HCT116 (cell line): ENCODE measurements around the gene FAM234A. TPM values are rescaled to one million over a fixed set of nuclear protein-coding genes. Genes with fewer than 3 reads are reported as not detected.

Experiments
- ATAC-seq: fragments of 200-7000 bp; cut with Tn5 transposase; 2 replicates; pipeline ENCODE4 v1.9.1; 2020; ENCODE audit warnings: mild to moderate bottlenecking, moderate library complexity
- Bru-seq: library from RNA; stranded (reverse); fragments of 400-500 nt; gene quantifications from one replicate; lab custom pipeline; 2021; lab: Mats Ljungman, UMichigan
- BruChase-seq, 2 experiments: library from RNA; stranded (reverse); fragments of 400-500 nt; gene quantifications; one replicate each; lab custom pipeline; 2021; lab: Mats Ljungman, UMichigan
- BruUV-seq: library from RNA; stranded (reverse); fragments of 400-500 nt; replicated peaks from 2 replicates; lab custom pipeline; 2021; lab: Mats Ljungman, UMichigan
- CTCF ChIA-PET: fragments of 300-600 bp; sonication (Branson Sonifier 250); formaldehyde crosslinking; loops from one replicate; lab custom pipeline; 2021; ENCODE audit warnings: antibody characterized with exemption; lab: Charles Lee
- POLR2A ChIA-PET: fragments of 300-600, 350-600 bp; sonication (Branson Sonifier 250); formaldehyde crosslinking; loops from one replicate; lab custom pipeline; 2021; ENCODE audit warnings: antibody characterized with exemption; lab: Charles Lee
- RAD21 ChIA-PET, 2 experiments: fragments of 300-600 bp; sonication (Branson Sonifier 250); formaldehyde crosslinking; loops; one replicate each; lab custom pipeline; 2023; ENCODE audit warnings: low total read pairs in 2 of 2; ENCODE audit not compliant: uncharacterized antibody in 2 of 2, unreplicated experiment in 2 of 2, low non-redundant PET in 1 of 2; lab: Charles Lee
- DNase-seq: peaks from one replicate; pipeline ENCODE4 v3.0.0-alpha.2; 2010; ENCODE audit warnings: low read depth, low spot score
- H2AFZ ChIP-seq: fragments of 200-600 bp; shearing (Covaris generic), sonication (generic); 2 replicates; pipeline ENCODE4 v1.6.1; 2017; ENCODE audit warnings: low read depth, mixed run types, mixed read lengths, antibody characterized with exemption, low read length; ENCODE audit not compliant: poor library complexity, severe bottlenecking
- H3K27ac ChIP-seq: 2 replicates; pipeline ENCODE4 v1.5.1; 2012; ENCODE audit warnings: low read depth, low read length
- H3K27me3 ChIP-seq: fragments of 200-600 bp; sonication (generic); 2 replicates; pipeline ENCODE4 v1.6.1; 2016; ENCODE audit warnings: mixed run types, low read length, mixed read lengths; ENCODE audit not compliant: insufficient read depth
- H3K36me3 ChIP-seq, 2 experiments: fragments of 200-500 bp in 1 of 2; fragments of 200-600 bp in 1 of 2; sonication (Bioruptor generic) in 1 of 2; sonication (generic) in 1 of 2; 2 replicates each; pipeline versions ENCODE4 v1.5.1 to v1.6.1; 2014 to 2016; ENCODE audit warnings: low read length in 2 of 2, inconsistent platforms in 1 of 2, mixed read lengths in 1 of 2, mixed run types in 1 of 2; ENCODE audit not compliant: insufficient read depth in 2 of 2, control insufficient read depth in 1 of 2
- H3K4me1 ChIP-seq, 2 experiments: fragments of 200-600 bp in 1 of 2; sonication (generic) in 1 of 2; 2 replicates each; pipeline versions ENCODE4 v1.5.1 to v1.6.1; 2012 to 2017; ENCODE audit warnings: low read length in 2 of 2, inconsistent platforms in 1 of 2, mild to moderate bottlenecking in 1 of 2, mixed read lengths in 1 of 2, mixed run types in 1 of 2, moderate library complexity in 1 of 2; ENCODE audit not compliant: insufficient read depth in 2 of 2, control insufficient read depth in 1 of 2
- H3K4me2 ChIP-seq: fragments of 200-600 bp; sonication (generic); 2 replicates; pipeline ENCODE4 v1.6.1; 2017; ENCODE audit warnings: mixed run types, low read length, mixed read lengths
- H3K4me3 ChIP-seq, 2 experiments: fragments of 200-600 bp in 1 of 2; sonication (generic) in 1 of 2; replicated peaks in 1 of 2; 2 replicates each; pipeline ENCODE4 v1.5.1; 2011 to 2016; ENCODE audit warnings: low read length in 2 of 2, control low read depth in 1 of 2, low read depth in 1 of 2, mild to moderate bottlenecking in 1 of 2, mixed read lengths in 1 of 2, mixed run types in 1 of 2
- H3K79me2 ChIP-seq: fragments of 200-600 bp; sonication (generic); 2 replicates; pipeline ENCODE4 v1.6.1; 2017; ENCODE audit warnings: mild to moderate bottlenecking, mixed run types, low read length, moderate library complexity, mixed read lengths; ENCODE audit not compliant: insufficient read depth
- H3K9ac ChIP-seq: fragments of 200-600 bp; sonication (generic); 2 replicates; pipeline ENCODE4 v1.6.1; 2016; ENCODE audit warnings: low read length, mixed read lengths
- H3K9me2 ChIP-seq: fragments of 200-600 bp; sonication (generic), shearing (Covaris generic); 2 replicates; pipeline ENCODE4 v1.6.1; 2017; ENCODE audit warnings: mixed run types, mild to moderate bottlenecking, moderate library complexity; ENCODE audit not compliant: insufficient read depth
- H3K9me3 ChIP-seq, 2 experiments: fragments of 200-500 bp in 1 of 2; fragments of 200-600 bp in 1 of 2; sonication (Bioruptor generic) in 1 of 2; sonication (generic) in 1 of 2; 2 replicates each; pipeline ENCODE4 v1.6.1; 2014 to 2017; ENCODE audit warnings: low read length in 2 of 2, mixed read lengths in 2 of 2, inconsistent platforms in 1 of 2, low read depth in 1 of 2, mild to moderate bottlenecking in 1 of 2, mixed run types in 1 of 2, moderate library complexity in 1 of 2; ENCODE audit not compliant: control insufficient read depth in 1 of 2, insufficient read depth in 1 of 2
- H4K20me1 ChIP-seq: fragments of 200-600 bp; sonication (generic), shearing (Covaris generic); 2 replicates; pipeline ENCODE4 v1.6.1; 2017; ENCODE audit warnings: mixed run types, mild to moderate bottlenecking, moderate library complexity; ENCODE audit not compliant: insufficient read depth
- CBX3 ChIP-seq: IDR thresholded peaks from 2 replicates; pipeline ENCODE4 v1.6.1; 2012; ENCODE audit warnings: low read depth
- ELF1 ChIP-seq: IDR thresholded peaks from 2 replicates; pipeline ENCODE4 v1.6.1; 2012; ENCODE audit warnings: low read depth, borderline replicate concordance
- EZH2 ChIP-seq: fragments of 200-600 bp; sonication (generic); IDR thresholded peaks from 2 replicates; pipeline ENCODE4 v1.6.1; 2017; ENCODE audit warnings: antibody characterized with exemption, mixed run types
- EZH2phosphoT487 ChIP-seq: fragments of 200-600 bp; IDR thresholded peaks from 2 replicates; pipeline ENCODE4 v1.6.1; 2018; ENCODE audit warnings: antibody characterized with exemption, borderline replicate concordance
- JUND ChIP-seq: IDR thresholded peaks from 2 replicates; pipeline ENCODE4 v1.6.1; 2012
- POLR2AphosphoS5 ChIP-seq: IDR thresholded peaks from 2 replicates; pipeline ENCODE4 v1.6.1; 2011; ENCODE audit warnings: mild to moderate bottlenecking, low read depth, low read length, moderate library complexity
- RAD21 ChIP-seq: IDR thresholded peaks from 2 replicates; pipeline ENCODE4 v1.6.1; 2012; ENCODE audit warnings: low read depth, mild to moderate bottlenecking
- SIN3A ChIP-seq: IDR thresholded peaks from 2 replicates; pipeline ENCODE4 v1.6.1; 2012; ENCODE audit warnings: low read depth
- SP1 ChIP-seq: IDR thresholded peaks from 2 replicates; pipeline ENCODE4 v1.6.1; 2012; ENCODE audit warnings: low read depth
- YY1 ChIP-seq: IDR thresholded peaks from 2 replicates; pipeline ENCODE4 v1.6.1; 2011; ENCODE audit warnings: low read length, low read depth, moderate library complexity, mild to moderate bottlenecking; ENCODE audit not compliant: insufficient replicate concordance; ENCODE audit errors: extremely low read depth
- intact Hi-C: fragments of 100-400 bp; cut with micrococcal nuclease; formaldehyde crosslinking; loops from 2 replicates; pipeline ENCODE4 v1.10.0; 2022
- long read RNA-seq: library from polyadenylated mRNA; unstranded; transcript quantifications from one replicate; pipeline ENCODE4 v2.0.0, GENCODE V29; 2021; ENCODE audit not compliant: unreplicated experiment
- polyA plus RNA-seq: library from polyadenylated mRNA; unstranded; fragments of >200 nt; gene quantifications from 2 replicates; pipeline ENCODE4 v1.2.1, GENCODE V29; 2012; ENCODE audit warnings: missing spikeins
- total RNA-seq: library from RNA; stranded (reverse); gene quantifications from one replicate; pipeline ENCODE4 v1.2.1, GENCODE V29; 2021; ENCODE audit not compliant: unreplicated experiment
- TF ChIP-seq, protein P1 (sequence below): IDR thresholded peaks from 2 replicates; pipeline ENCODE4 v1.6.1; 2012
- TF ChIP-seq, protein P2 (sequence below): IDR thresholded peaks from 2 replicates; pipeline ENCODE4 v1.6.1; 2011; ENCODE audit warnings: mild to moderate bottlenecking, low read length, moderate library complexity; ENCODE audit not compliant: insufficient replicate concordance; ENCODE audit errors: extremely low read depth
- TF ChIP-seq, protein P3 (sequence below): IDR thresholded peaks from 2 replicates; pipeline ENCODE4 v1.6.1; 2012; ENCODE audit warnings: low read depth

Gene FAM234A, protein sequence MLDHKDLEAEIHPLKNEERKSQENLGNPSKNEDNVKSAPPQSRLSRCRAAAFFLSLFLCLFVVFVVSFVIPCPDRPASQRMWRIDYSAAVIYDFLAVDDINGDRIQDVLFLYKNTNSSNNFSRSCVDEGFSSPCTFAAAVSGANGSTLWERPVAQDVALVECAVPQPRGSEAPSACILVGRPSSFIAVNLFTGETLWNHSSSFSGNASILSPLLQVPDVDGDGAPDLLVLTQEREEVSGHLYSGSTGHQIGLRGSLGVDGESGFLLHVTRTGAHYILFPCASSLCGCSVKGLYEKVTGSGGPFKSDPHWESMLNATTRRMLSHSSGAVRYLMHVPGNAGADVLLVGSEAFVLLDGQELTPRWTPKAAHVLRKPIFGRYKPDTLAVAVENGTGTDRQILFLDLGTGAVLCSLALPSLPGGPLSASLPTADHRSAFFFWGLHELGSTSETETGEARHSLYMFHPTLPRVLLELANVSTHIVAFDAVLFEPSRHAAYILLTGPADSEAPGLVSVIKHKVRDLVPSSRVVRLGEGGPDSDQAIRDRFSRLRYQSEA
- total RNA-seq, result 36.4 TPM
- 29.8 and 30.1 TPM in 2 replicates for polyA plus RNA-seq
- percentile 51 among the genes with signal in this experiment for Bru-seq, nascent RNA
- percentile 57 among the genes with signal in this experiment for BruChase-seq, experiment 1, labeled RNA remaining after a 6-hour chase
- percentile 50 among the genes with signal in this experiment for BruChase-seq, experiment 2, labeled RNA remaining after a 2-hour chase
- long read RNA-seq, transcript FAM234A-203 (13 exons, 3,213 nt), result major isoform, 31 of 65 reads
- long read RNA-seq, partial matches to known transcripts, result 19 of 65 reads
- long read RNA-seq, other reads (novel, unspliced or antisense), result 15 of 65 reads

DNA sequence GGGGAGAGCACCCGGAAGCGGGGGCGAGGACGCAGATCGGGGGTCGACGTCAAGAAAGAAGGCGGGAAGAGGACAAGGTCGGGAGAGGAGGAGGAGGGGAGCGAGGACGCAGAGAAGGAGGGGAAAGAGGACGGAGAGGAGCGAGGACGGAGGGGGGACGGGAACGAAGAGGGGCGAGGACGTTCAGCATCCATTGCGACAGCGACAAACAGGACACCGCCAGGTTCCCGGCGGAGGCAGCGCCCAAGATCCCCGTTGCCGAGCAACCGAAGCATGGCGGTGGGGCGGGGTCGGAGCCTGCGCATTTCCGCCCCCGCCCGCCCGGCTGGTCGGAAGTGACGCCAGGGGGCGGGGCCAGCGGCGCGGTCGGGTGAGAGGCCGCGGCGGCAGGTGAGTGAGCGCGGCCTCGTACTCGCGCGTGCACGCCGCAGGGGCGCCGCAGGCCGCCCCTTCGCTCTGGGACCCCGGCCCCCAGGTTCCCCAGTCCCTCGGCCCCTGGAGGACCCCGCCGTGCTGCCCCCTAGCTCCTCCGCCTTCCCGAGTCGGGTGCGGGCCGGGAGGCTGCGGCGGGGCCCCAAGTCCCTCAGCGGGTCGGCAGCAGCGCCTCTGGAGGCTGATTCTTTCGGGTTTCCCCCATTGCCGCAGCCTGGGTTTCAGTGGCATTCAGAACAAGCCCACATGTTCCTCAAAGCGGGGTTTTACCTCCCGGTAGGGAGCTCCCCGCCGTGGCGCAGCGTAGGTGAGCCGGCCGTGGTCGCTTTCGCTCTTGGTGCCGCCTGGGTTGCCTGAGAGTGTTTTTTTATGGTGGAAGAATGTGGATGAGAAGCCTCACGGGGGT is at the start of gene FAM234A:
FAM234A (plus strand) TSS at position 354 of the 838 bp plus-strand sequence. CDS start 19,593 bp downstream, outside the sequence.
- peak; percentile 62 for DNase-seq
- Histone ChIP-seq H3K79me2 (no peaks in the 10 kb centered on the region), H4K20me1 (no peaks in the 10 kb centered on the region), H3K4me1 (peaks cover 0 to 8% of the 10 kb centered on the region in 2 experiments; a peak in 2 of 4 replicates), H3K27ac (peak within 1 kb of the TSS; percentile 87), H3K4me3 (peak within 1 kb of the TSS; percentile 68 to 69), H3K9me3 (no peaks in the 10 kb centered on the region), H3K9me2 (no peaks in the 10 kb centered on the region), H3K9ac (peak within 1 kb of the TSS; percentile 83), H2AFZ (no peak within 1 kb of the TSS), H3K4me2 (peak within 1 kb of the TSS; percentile 81), H3K27me3 (no peaks in the 10 kb centered on the region), H3K36me3 (no peaks in the 10 kb centered on the region)
- RAD21 ChIA-PET, result no interaction called here
- CTCF ChIA-PET, result interaction anchor here (0.7 to 0.8 kb wide), 2 partner anchors 138 to 187 kb away, joined by 3 to 4 read pairs; no protein-coding TSS in a partner anchor
- ATAC-seq, result peak; percentile 80
- intact Hi-C loops, result no loop called here
- no TSS peak for BruUV-seq
- POLR2A ChIA-PET, result no interaction called here
- TF ChIP-seq, protein P1, sequence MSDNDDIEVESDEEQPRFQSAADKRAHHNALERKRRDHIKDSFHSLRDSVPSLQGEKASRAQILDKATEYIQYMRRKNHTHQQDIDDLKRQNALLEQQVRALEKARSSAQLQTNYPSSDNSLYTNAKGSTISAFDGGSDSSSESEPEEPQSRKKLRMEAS, result peak; percentile 27
- TF ChIP-seq SIN3A (peak; percentile 43), YY1 (peak; percentile 51), EZH2 (no peak), CBX3 (no peak), ELF1 (no peak), SP1 (peak; percentile 40; the same call in 1 of the 2 replicates), RAD21 (no peak), EZH2phosphoT487 (no peak), JUND (no peak), POLR2AphosphoS5 (peak; percentile 90)
- TF ChIP-seq, protein P2, sequence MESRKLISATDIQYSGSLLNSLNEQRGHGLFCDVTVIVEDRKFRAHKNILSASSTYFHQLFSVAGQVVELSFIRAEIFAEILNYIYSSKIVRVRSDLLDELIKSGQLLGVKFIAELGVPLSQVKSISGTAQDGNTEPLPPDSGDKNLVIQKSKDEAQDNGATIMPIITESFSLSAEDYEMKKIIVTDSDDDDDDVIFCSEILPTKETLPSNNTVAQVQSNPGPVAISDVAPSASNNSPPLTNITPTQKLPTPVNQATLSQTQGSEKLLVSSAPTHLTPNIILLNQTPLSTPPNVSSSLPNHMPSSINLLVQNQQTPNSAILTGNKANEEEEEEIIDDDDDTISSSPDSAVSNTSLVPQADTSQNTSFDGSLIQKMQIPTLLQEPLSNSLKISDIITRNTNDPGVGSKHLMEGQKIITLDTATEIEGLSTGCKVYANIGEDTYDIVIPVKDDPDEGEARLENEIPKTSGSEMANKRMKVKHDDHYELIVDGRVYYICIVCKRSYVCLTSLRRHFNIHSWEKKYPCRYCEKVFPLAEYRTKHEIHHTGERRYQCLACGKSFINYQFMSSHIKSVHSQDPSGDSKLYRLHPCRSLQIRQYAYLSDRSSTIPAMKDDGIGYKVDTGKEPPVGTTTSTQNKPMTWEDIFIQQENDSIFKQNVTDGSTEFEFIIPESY, result no peak
- TF ChIP-seq, protein P3, sequence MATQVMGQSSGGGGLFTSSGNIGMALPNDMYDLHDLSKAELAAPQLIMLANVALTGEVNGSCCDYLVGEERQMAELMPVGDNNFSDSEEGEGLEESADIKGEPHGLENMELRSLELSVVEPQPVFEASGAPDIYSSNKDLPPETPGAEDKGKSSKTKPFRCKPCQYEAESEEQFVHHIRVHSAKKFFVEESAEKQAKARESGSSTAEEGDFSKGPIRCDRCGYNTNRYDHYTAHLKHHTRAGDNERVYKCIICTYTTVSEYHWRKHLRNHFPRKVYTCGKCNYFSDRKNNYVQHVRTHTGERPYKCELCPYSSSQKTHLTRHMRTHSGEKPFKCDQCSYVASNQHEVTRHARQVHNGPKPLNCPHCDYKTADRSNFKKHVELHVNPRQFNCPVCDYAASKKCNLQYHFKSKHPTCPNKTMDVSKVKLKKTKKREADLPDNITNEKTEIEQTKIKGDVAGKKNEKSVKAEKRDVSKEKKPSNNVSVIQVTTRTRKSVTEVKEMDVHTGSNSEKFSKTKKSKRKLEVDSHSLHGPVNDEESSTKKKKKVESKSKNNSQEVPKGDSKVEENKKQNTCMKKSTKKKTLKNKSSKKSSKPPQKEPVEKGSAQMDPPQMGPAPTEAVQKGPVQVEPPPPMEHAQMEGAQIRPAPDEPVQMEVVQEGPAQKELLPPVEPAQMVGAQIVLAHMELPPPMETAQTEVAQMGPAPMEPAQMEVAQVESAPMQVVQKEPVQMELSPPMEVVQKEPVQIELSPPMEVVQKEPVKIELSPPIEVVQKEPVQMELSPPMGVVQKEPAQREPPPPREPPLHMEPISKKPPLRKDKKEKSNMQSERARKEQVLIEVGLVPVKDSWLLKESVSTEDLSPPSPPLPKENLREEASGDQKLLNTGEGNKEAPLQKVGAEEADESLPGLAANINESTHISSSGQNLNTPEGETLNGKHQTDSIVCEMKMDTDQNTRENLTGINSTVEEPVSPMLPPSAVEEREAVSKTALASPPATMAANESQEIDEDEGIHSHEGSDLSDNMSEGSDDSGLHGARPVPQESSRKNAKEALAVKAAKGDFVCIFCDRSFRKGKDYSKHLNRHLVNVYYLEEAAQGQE, result no peak
